ENCODE results near the gene CSRP1.
A peak's percentile ranks its signal among the peaks of the same experiment; 100 is the strongest.

CSRP1 gene

DNA sequence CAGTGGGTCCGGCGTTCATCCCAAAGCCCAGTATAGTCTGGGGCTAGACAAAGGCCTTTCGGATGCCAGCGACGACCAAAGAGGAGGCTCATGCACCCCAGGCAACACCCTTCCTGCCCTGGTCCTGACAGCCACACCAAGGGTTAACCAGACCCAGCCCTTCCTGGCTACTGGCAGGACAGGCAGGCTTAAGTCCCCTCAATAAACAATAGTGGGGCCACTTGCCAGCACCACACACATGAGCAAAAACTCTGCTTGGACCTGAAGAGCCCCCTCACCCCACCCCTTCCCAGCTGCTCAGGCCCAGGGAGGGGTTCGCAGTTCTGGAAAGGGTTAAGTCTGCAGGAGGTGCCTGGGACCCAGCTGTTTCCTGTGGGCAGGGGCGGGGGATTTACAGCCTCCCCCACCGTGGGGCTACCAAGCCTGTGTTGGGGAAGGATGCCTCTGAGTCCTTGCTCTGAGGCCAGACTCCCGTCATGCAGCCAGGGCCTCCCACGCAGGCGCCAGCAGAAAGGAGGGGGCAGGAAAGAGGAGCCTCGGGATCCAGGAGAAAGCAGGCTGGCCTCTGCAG, 56.1 kb downstream of the CSRP1 start:
- ChIA-PET POLR2A (ENCODE audit: low non-redundant PET) (interaction anchor here (0.7 kb wide), 1 partner anchor 18 kb away, joined by 4 read pairs; the partner anchor contains the start of gene PHLDA3), CTCF (interaction anchor here (7.3 kb wide), 1 partner anchor 31 kb away, joined by 77 read pairs; no protein-coding TSS in a partner anchor)
- DNase-seq (ENCODE audit: low spot score) = no peak
- TF ChIP-seq, protein P1, sequence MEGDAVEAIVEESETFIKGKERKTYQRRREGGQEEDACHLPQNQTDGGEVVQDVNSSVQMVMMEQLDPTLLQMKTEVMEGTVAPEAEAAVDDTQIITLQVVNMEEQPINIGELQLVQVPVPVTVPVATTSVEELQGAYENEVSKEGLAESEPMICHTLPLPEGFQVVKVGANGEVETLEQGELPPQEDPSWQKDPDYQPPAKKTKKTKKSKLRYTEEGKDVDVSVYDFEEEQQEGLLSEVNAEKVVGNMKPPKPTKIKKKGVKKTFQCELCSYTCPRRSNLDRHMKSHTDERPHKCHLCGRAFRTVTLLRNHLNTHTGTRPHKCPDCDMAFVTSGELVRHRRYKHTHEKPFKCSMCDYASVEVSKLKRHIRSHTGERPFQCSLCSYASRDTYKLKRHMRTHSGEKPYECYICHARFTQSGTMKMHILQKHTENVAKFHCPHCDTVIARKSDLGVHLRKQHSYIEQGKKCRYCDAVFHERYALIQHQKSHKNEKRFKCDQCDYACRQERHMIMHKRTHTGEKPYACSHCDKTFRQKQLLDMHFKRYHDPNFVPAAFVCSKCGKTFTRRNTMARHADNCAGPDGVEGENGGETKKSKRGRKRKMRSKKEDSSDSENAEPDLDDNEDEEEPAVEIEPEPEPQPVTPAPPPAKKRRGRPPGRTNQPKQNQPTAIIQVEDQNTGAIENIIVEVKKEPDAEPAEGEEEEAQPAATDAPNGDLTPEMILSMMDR (conservative IDR thresholded peaks at IDR 0.05; ENCODE audit: low read depth) = no peak
- H3K27ac ChIP-seq = peak overlapping the region; percentile 77

DNA sequence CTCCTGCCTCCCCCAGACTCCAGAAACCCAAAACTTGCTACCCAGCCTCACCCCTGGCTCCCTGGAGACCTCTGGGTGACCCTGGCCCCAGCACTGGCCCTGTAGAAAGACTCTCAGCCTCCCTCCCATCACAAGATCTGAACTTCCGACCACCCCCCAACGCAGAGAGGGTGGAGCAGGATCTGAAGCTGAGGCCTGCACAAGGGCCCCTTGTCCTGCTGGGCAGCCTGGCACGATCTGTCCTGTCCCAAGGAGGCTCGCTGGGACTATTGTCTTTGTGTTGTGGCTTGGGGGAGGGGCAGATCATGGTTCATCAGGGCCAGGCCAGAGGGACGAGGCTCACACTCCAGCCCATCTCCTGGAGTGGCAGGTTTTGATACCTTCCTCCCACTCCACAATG, 57.9 kb downstream of the CSRP1 start:
- POLR2A ChIA-PET (ENCODE audit: low non-redundant PET) = interaction anchor here (1.3 kb wide), 1 partner anchor 11 kb away, joined by 6 read pairs; no protein-coding TSS in a partner anchor
- no peak for DNase-seq (ENCODE audit: low spot score)
- TF ChIP-seq, protein P1 (conservative IDR thresholded peaks at IDR 0.05; ENCODE audit: low read depth) = no peak
- CTCF ChIA-PET = interaction anchor here (0.8 to 7.3 kb wide), 8 partner anchors 13 to 82 kb away, joined by 3 to 77 read pairs (median 13); partner anchors contain the start of gene PHLDA3
- peak overlapping the region; percentile 58 for H3K27ac ChIP-seq

DNA sequence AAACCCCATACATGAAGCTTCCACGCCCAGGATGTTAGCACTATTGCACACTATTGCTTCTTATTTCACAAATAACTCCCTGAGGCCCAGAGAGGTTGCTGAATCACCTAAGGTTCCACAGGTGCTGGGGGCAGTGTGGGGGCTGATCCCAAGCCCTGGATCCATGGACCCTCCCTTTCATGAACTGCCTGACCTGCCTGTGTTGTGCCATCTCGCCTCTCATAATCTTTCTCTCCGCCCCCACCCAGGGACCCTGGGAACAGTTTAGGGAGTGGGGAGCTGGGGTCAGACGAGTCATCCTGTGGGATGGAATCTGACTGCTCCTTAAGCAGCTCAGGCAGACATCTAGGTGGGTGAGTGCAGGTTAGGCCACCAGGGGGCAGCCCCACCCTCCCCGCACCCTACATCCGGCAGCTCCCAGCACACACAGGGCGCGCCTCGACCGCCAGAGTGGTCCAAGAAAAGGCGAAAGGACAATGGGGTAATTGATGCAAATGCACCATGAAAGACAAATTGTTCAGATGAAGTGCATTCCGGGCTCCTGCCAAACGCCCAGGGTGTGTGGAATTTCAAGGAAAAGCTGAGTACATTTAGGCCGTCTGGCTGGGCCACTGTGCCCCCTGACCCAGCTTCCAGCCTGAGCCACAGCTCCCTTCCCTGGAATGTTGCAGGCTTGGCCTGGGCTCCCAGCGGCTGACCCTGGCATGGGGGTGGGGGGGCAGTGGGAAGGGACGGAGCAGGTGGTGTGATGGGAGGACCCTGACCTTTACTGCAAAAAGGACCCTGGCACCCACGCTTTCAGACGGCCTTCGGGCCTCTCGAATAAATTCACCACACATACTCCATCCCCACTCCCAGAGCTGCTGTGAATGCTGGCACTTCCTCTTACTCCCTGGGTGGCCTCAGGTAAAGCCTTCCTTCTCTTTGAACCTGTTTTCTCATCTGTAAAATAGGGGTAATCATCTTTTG, 58.7 kb downstream of the CSRP1 start:
- DNase-seq (ENCODE audit: low spot score) = peak; percentile 91
- ChIA-PET POLR2A (ENCODE audit: low non-redundant PET) (interaction anchor here (0.6 to 1.7 kb wide), 6 partner anchors 12 to 68 kb away, joined by 5 to 10 read pairs (median 8); partner anchors contain the start of gene PHLDA3), CTCF (interaction anchor here (0.5 to 7.3 kb wide), 35 partner anchors 9 to 680 kb away, joined by 3 to 77 read pairs (median 4); partner anchors contain the start of genes CSRP1 and PHLDA3)
- TF ChIP-seq, protein P1 (conservative IDR thresholded peaks at IDR 0.05; ENCODE audit: low read depth) = peak; percentile 90
- H3K27ac ChIP-seq = peak overlapping the region; percentile 58

DNA sequence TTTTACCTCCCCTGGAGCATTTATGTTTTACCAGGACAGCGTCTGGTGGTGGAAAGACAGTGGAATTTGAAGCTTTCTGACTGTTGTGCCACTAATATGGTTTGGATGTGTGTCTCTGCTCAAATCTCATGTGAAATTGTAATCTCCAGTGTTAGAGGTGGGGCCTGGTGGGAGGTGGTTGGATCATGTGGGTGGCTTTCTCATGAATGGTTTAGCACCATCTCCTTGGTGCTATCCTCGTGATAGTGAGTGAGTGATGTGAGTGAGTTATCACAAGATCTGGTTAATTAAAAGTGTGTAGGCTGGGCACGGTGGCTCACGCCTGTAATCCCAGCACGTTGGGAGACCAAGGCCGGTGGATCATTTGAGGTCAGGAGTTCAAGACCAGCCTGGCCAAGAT, 61.6 kb downstream of the CSRP1 start:
- POLR2A ChIA-PET (ENCODE audit: low non-redundant PET) = no interaction called here
- CTCF ChIA-PET = interaction anchor here (2.1 to 7.3 kb wide), 3 partner anchors 11 to 68 kb away, joined by 11 to 77 read pairs (median 57); no protein-coding TSS in a partner anchor
- DNase-seq (ENCODE audit: low spot score) = no peak
- no peak overlapping the region for H3K27ac ChIP-seq
- TF ChIP-seq, protein P1 (conservative IDR thresholded peaks at IDR 0.05; ENCODE audit: low read depth) = no peak

DNA sequence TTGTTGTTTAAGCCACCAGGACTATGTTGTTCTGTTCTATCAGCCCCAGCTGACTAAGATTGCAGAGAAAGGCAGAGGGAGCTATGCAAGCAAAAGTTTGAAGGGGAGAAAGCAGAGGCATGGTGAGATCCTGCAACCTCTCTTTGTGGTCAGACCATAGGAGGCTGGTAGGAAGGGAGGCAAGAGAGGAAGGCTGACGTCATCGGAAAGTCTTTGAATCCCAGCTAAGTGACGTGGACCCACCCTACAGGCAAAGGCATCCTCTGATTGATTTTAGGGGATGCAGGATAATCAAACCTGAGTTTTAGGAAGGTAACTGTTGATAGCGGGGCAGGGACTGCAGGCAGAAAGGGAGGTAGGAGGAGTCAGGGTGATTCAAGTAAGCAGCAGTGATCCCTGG, 62.1 kb downstream of the CSRP1 start:
- POLR2A ChIA-PET (ENCODE audit: low non-redundant PET) = no interaction called here
- TF ChIP-seq, protein P1 (conservative IDR thresholded peaks at IDR 0.05; ENCODE audit: low read depth) = no peak
- CTCF ChIA-PET = interaction anchor here (2.1 to 7.3 kb wide), 3 partner anchors 10 to 68 kb away, joined by 11 to 77 read pairs (median 57); no protein-coding TSS in a partner anchor
- DNase-seq (ENCODE audit: low spot score) = no peak
- H3K27ac ChIP-seq = no peak overlapping the region

DNA sequence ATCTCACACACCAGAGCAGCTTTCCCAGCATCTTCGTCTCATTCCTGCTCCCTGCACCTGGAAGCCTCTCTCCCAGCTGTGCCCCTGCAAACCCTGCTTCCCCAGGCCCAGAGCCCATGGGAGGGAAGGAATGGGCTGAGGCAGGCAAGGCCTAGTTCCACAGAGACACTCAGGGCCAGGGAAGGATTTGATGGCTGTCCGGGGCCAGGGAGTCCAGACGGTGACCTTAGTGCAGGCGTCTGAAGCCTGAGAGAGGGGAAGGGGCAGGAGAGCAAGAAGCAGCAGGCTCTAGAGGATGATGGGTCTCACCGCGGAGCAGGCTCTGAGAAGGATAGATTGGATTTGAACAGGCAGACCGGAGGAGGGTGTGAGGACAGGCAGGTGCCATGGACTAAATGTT, 63.2 kb downstream of the CSRP1 start:
- DNase-seq (ENCODE audit: low spot score) = no peak
- ChIA-PET CTCF (interaction anchor here (0.6 kb wide), 1 partner anchor 239 kb away, joined by 3 read pairs; no protein-coding TSS in a partner anchor), POLR2A (ENCODE audit: low non-redundant PET) (no interaction called here)
- 0 out of 2 replicates have a peak overlapping the region, but pooled peaks have one; percentile 20 for H3K27ac ChIP-seq
- TF ChIP-seq, protein P1 (conservative IDR thresholded peaks at IDR 0.05; ENCODE audit: low read depth) = no peak
